Breast epithelium (tissue), 4 donors: ENCODE data around the gene NDUFAF5. TPM values are rescaled to one million over a fixed set of nuclear protein-coding genes. Genes with fewer than 3 reads are reported as not detected.

ENCODE experiments used
- DNase-seq, 2 donors: peaks; one replicate each; pipeline ENCODE4 v3.0.0-alpha.2; 2019; ENCODE audit warnings: low spot score in 2 of 2
- H3K27ac ChIP-seq, 2 donors: fragments of 200-600 bp; sonication (generic) in 1 of 2; one replicate each; pipeline ENCODE4 v1.5.1; 2016 to 2019; ENCODE audit warnings: mild to moderate bottlenecking in 1 of 2
- H3K27me3 ChIP-seq, 2 donors: fragments of 200-600 bp; sonication (generic) in 1 of 2; one replicate each; pipeline versions ENCODE4 v1.5.1 to v1.6.0; 2017 to 2019; ENCODE audit warnings: control low read depth in 1 of 2, mild to moderate bottlenecking in 1 of 2
- H3K36me3 ChIP-seq: fragments of 200-600 bp; one replicate; pipeline ENCODE4 v1.5.1; 2019
- H3K4me1 ChIP-seq, 2 donors: fragments of 200-600 bp; sonication (generic); one replicate each; pipeline ENCODE4 v1.5.1; 2016 to 2019; ENCODE audit warnings: control low read depth in 1 of 2
- H3K4me3 ChIP-seq, 3 donors: fragments of 200-600 bp; sonication (generic); 1 replicate in 2 of 3; 2 replicates in 1 of 3; pipeline ENCODE4 v1.5.1; 2016 to 2019; ENCODE audit warnings: mild to moderate bottlenecking in 3 of 3, moderate library complexity in 2 of 3
- H3K9me3 ChIP-seq, 2 donors: fragments of 200-600 bp; sonication (generic) in 1 of 2; one replicate each; pipeline ENCODE4 v1.5.1; 2016 to 2019; ENCODE audit warnings: control low read depth in 1 of 2
- POLR2A ChIP-seq: fragments of 450-650 bp; IDR thresholded peaks from one replicate; pipeline ENCODE4 v1.6.1; 2016; ENCODE audit warnings: antibody characterized with exemption, mild to moderate bottlenecking, moderate library complexity
- POLR2AphosphoS5 ChIP-seq, 3 donors: sonication (generic); formaldehyde crosslinking; IDR thresholded peaks; one replicate each; pipeline ENCODE4 v1.6.1; 2017; ENCODE audit warnings: antibody characterized with exemption in 3 of 3
- intact Hi-C: fragments of 100-400 bp; cut with DNase I; formaldehyde crosslinking; loops from one replicate; pipeline ENCODE4 v1.15.1; 2023; ENCODE audit warnings: low total_unique reads
- total RNA-seq, 3 donors: library from RNA; depleted of rRNA; stranded (reverse); fragments of >200 nt; gene quantifications; one replicate each; pipeline ENCODE4 v1.1.0, GENCODE V29; 2016
- TF ChIP-seq, protein P1 (sequence below), 3 donors: fragments of 450-650 bp; IDR thresholded peaks; one replicate each; pipeline ENCODE4 v1.5.1; 2016 to 2017; ENCODE audit warnings: antibody characterized with exemption in 3 of 3, mild to moderate bottlenecking in 3 of 3, moderate library complexity in 3 of 3

The NDUFAF5 gene
- total RNA-seq, 3 donors from 2014 or later: 15.7 to 20.5 (median 17.0) TPM

DNA sequence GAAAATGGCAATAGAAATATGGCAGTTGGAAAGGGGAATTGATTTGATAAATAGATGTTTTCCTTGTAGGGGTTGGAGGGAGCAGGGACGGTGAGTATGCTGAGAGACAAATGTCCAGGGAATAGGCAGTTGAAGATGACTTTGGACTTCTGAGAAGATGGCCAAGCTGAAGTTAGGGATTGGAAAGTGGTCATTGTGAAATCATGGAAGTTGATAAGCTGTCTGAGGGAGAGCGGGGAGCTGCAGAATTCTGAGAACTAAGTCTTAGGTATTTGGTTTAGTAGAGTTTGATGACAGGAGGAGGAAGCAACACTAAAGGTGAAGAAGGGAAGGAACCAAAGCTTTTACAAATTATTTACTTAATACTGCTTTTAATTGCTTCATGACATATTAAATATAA, 15.1 kb downstream of the NDUFAF5 start:
- TF ChIP-seq, protein P1, sequence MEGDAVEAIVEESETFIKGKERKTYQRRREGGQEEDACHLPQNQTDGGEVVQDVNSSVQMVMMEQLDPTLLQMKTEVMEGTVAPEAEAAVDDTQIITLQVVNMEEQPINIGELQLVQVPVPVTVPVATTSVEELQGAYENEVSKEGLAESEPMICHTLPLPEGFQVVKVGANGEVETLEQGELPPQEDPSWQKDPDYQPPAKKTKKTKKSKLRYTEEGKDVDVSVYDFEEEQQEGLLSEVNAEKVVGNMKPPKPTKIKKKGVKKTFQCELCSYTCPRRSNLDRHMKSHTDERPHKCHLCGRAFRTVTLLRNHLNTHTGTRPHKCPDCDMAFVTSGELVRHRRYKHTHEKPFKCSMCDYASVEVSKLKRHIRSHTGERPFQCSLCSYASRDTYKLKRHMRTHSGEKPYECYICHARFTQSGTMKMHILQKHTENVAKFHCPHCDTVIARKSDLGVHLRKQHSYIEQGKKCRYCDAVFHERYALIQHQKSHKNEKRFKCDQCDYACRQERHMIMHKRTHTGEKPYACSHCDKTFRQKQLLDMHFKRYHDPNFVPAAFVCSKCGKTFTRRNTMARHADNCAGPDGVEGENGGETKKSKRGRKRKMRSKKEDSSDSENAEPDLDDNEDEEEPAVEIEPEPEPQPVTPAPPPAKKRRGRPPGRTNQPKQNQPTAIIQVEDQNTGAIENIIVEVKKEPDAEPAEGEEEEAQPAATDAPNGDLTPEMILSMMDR (IDR thresholded peaks at IDR 0.05): no peak
- TF ChIP-seq POLR2A (no peak), POLR2AphosphoS5 (IDR thresholded peaks at IDR 0.05) (no peak)
- DNase-seq: no peak
- peaks cover 3% of the 10 kb centered on the region for H3K36me3 ChIP-seq
- H3K27ac ChIP-seq: peak overlapping the region; percentile 66 to 77
- H3K4me3 ChIP-seq: no peak overlapping the region
- H3K9me3 ChIP-seq: no peaks in the 10 kb centered on the region
- H3K27me3 ChIP-seq: no peaks in the 10 kb centered on the region
- H3K4me1 ChIP-seq: no peaks in the 10 kb centered on the region
- intact Hi-C loops: no loop called here

DNA sequence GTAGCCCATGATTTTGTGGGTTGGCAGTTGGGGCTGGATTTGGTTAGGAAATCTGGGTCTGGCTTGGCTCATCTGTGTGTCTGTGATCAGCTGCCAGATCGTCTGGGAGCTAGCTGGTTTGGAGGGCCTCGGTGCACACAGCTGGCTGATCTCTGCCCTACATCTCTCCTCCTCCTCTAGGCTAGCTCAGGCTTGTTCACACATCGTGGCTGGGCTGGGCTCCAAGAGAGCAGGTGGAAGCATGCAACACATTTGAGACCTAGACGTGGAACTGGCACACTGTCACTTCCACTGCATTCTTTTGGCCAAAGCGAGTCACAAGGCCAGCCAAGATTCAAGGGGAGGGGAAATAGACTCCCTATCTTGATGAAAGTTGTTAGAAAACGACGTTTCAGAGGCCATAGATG, 15.9 kb downstream of the NDUFAF5 start:
- DNase-seq: peak; percentile 77 to 95
- H3K27ac ChIP-seq: peak overlapping the region; percentile 66 to 77
- intact Hi-C loops: no loop called here
- no peaks in the 10 kb centered on the region for H3K9me3 ChIP-seq
- TF ChIP-seq, protein P1 (IDR thresholded peaks at IDR 0.05): no peak
- peak; percentile 45 to 80 (median 52) for TF ChIP-seq POLR2AphosphoS5 (IDR thresholded peaks at IDR 0.05)
- peaks cover 3% of the 10 kb centered on the region for H3K36me3 ChIP-seq
- no peak overlapping the region for H3K4me3 ChIP-seq
- H3K27me3 ChIP-seq: no peaks in the 10 kb centered on the region
- H3K4me1 ChIP-seq: no peaks in the 10 kb centered on the region

DNA sequence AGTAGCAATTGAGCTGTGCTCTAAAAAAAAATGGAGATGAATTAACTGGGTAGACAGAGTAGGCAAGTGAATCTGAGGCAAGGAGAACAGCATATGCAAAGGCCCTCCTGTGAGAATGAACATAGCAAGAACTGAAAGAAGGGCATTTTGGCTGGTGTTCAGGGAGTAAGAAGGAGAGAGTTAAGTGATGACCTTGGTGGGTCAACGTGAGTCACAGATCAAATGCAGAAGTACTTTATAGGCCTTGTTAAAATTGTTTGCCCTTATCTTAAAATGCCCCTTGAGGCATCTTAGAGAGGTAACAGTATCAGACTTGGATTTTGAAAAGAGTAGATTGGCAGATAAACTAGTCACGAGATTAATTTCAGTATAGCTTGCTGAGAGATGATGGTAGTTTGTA, 24.5 kb downstream of the NDUFAF5 start:
- H3K27ac ChIP-seq: no peak overlapping the region
- H3K36me3 ChIP-seq: no peaks in the 10 kb centered on the region
- TF ChIP-seq POLR2A: no peak
- TF ChIP-seq POLR2AphosphoS5 (IDR thresholded peaks at IDR 0.05): no peak
- TF ChIP-seq, protein P1 (IDR thresholded peaks at IDR 0.05): no peak
- H3K4me3 ChIP-seq: no peak overlapping the region
- intact Hi-C loops: no loop called here
- H3K4me1 ChIP-seq: no peaks in the 10 kb centered on the region
- DNase-seq: no peak
- no peaks in the 10 kb centered on the region for H3K9me3 ChIP-seq
- H3K27me3 ChIP-seq: no peaks in the 10 kb centered on the region

GRCh38 chr20:13809855-13810254, 25.0 kb downstream of the NDUFAF5 start:
- intact Hi-C loops: loop anchor here (10.0 kb wide), 1 partner anchor 245 kb away; no protein-coding TSS in a partner anchor
- Histone ChIP-seq H3K27me3 (no peaks in the 10 kb centered on the region), H3K36me3 (no peaks in the 10 kb centered on the region), H3K27ac (no peak overlapping the region), H3K4me3 (no peak overlapping the region), H3K9me3 (no peaks in the 10 kb centered on the region), H3K4me1 (no peaks in the 10 kb centered on the region)
- TF ChIP-seq POLR2A (no peak), POLR2AphosphoS5 (IDR thresholded peaks at IDR 0.05) (no peak)
- TF ChIP-seq, protein P1 (IDR thresholded peaks at IDR 0.05): no peak
- DNase-seq: no peak

- Histone ChIP-seq H3K4me3 (no peak overlapping the region), H3K27me3 (no peaks in the 10 kb centered on the region), H3K27ac (no peak overlapping the region), H3K4me1 (no peaks in the 10 kb centered on the region), H3K9me3 (no peaks in the 10 kb centered on the region), H3K36me3 (no peaks in the 10 kb centered on the region)
- DNase-seq: no peak
- TF ChIP-seq POLR2A (no peak), POLR2AphosphoS5 (IDR thresholded peaks at IDR 0.05) (no peak)
- TF ChIP-seq, protein P1 (IDR thresholded peaks at IDR 0.05): no peak
- intact Hi-C loops: loop anchor here (10.0 kb wide), 1 partner anchor 244 kb away; no protein-coding TSS in a partner anchor
These were observed 25.6 kb downstream of the NDUFAF5 start for GRCh38 chr20:13810446-13810845.
